HG03135 (cell line): Measurements from ENCODE around the gene AMPD3.

Experiments used
- ATAC-seq: cut with Tn5 transposase; IDR thresholded peaks from one replicate; pipeline ENCODE4 v1.9.1; 2021; ENCODE audit warnings: mild to moderate bottlenecking, moderate library complexity; ENCODE audit not compliant: unreplicated experiment

The AMPD3 gene

GRCh38 chr11:10454878-10455631, at the start of gene AMPD3:
Gene AMPD3, plus strand, starts transcription at chr11:10455264. Its CDS starts 6,256 bp downstream, at chr11:10461520.
- no peak for ATAC-seq

- ATAC-seq = no peak
These were observed 49.0 kb upstream of the AMPD3 start for GRCh38 chr11:10405865-10406592.

- no peak for ATAC-seq
These were observed 48.0 kb upstream of the AMPD3 start for GRCh38 chr11:10407055-10407454.

- no peak for ATAC-seq
These were observed 47.0 kb upstream of the AMPD3 start for GRCh38 chr11:10407749-10408685.

GRCh38 chr11:10409207-10409661, 45.8 kb upstream of the AMPD3 start:
- no peak for ATAC-seq

GRCh38 chr11:10410106-10410843, 44.8 kb upstream of the AMPD3 start:
- no peak for ATAC-seq

GRCh38 chr11:10410844-10411200, 44.2 kb upstream of the AMPD3 start:
- ATAC-seq = no peak

- ATAC-seq = no peak
These were observed 42.8 kb upstream of the AMPD3 start for GRCh38 chr11:10412266-10412665.

GRCh38 chr11:10413268-10413667, 41.8 kb upstream of the AMPD3 start:
- ATAC-seq = no peak

GRCh38 chr11:10414181-10414580, 40.9 kb upstream of the AMPD3 start:
- no peak for ATAC-seq

GRCh38 chr11:10414659-10415058, 40.4 kb upstream of the AMPD3 start:
- no peak for ATAC-seq

- ATAC-seq = no peak
These were observed 39.2 kb upstream of the AMPD3 start for GRCh38 chr11:10415817-10416392.

GRCh38 chr11:10418259-10418949, 36.7 kb upstream of the AMPD3 start:
- ATAC-seq = no peak

GRCh38 chr11:10418950-10419310, 36.1 kb upstream of the AMPD3 start:
- no peak for ATAC-seq

GRCh38 chr11:10426475-10426874, 28.6 kb upstream of the AMPD3 start:
- no peak for ATAC-seq

GRCh38 chr11:10428453-10428852, 26.6 kb upstream of the AMPD3 start:
- ATAC-seq = no peak

GRCh38 chr11:10429526-10429925, 25.5 kb upstream of the AMPD3 start:
- ATAC-seq = no peak

GRCh38 chr11:10432493-10432892, 22.6 kb upstream of the AMPD3 start:
- ATAC-seq = no peak

- ATAC-seq = no peak
These were observed 22.1 kb upstream of the AMPD3 start for GRCh38 chr11:10432971-10433370.

GRCh38 chr11:10436224-10436623, 18.8 kb upstream of the AMPD3 start:
- no peak for ATAC-seq
